IMR-90 (cell line): ENCODE data around the gene EHBP1L1. TPM values are rescaled to one million over a fixed set of nuclear protein-coding genes. Genes with fewer than 3 reads are reported as not detected.

Experiments
- ATAC-seq: fragments of 200-7000 bp; cut with Tn5 transposase; 2 replicates; pipeline ENCODE4 v1.9.1; 2020; ENCODE audit warnings: low read depth, mild to moderate bottlenecking, moderate library complexity
- BruUV-seq: library from RNA; stranded (reverse); fragments of 400-500 nt; replicated peaks from 2 replicates; lab custom pipeline; 2021; lab: Mats Ljungman, UMichigan
- CTCF ChIA-PET: fragments of 300-600 bp; formaldehyde crosslinking; extraction: SDS; loops from one replicate; lab custom pipeline; 2021; ENCODE audit warnings: antibody characterized with exemption; lab: Yijun Ruan, JAX
- POLR2A ChIA-PET: fragments of 300-600 bp; sonication (Branson Sonifier 250); formaldehyde crosslinking; loops from one replicate; lab custom pipeline; 2022; ENCODE audit warnings: antibody characterized with exemption; ENCODE audit not compliant: unreplicated experiment; lab: Charles Lee
- DNase-seq: peaks from one replicate; pipeline ENCODE4 v3.0.0; 2013
- H2AFZ ChIP-seq: replicated peaks from 2 replicates; pipeline ENCODE3; 2013; ENCODE audit warnings: low read length, mild to moderate bottlenecking; ENCODE audit not compliant: poor library complexity
- H2AK5ac ChIP-seq: 2 replicates; pipeline ENCODE4 v1.6.1; 2013; ENCODE audit warnings: low read depth, low read length, inconsistent platforms
- H2AK9ac ChIP-seq: replicated peaks from 2 replicates; pipeline ENCODE3; 2013; ENCODE audit warnings: mild to moderate bottlenecking, low read depth, low read length, moderate library complexity; ENCODE audit not compliant: poor library complexity
- H2BK120ac ChIP-seq: 2 replicates; pipeline ENCODE4 v1.6.1; 2013; ENCODE audit warnings: low read depth, low read length, inconsistent platforms
- H2BK15ac ChIP-seq: 3 replicates; pipeline ENCODE4 v1.6.1; 2013; ENCODE audit warnings: low read depth, low read length, inconsistent platforms
- H2BK20ac ChIP-seq: 2 replicates; pipeline ENCODE4 v1.6.1; 2013; ENCODE audit warnings: low read depth, mild to moderate bottlenecking, inconsistent platforms, low read length, moderate library complexity
- H2BK5ac ChIP-seq: 2 replicates; pipeline ENCODE4 v1.6.1; 2013; ENCODE audit warnings: mild to moderate bottlenecking, low read depth, low read length, inconsistent platforms; ENCODE audit not compliant: poor library complexity, severe bottlenecking
- H3K14ac ChIP-seq: replicated peaks from 2 replicates; pipeline ENCODE4 v1.6.1; 2013; ENCODE audit warnings: low read depth, low read length, inconsistent platforms
- H3K18ac ChIP-seq: 2 replicates; pipeline ENCODE4 v1.6.1; 2013; ENCODE audit warnings: low read depth, low read length, control low read depth
- H3K23ac ChIP-seq: 2 replicates; pipeline ENCODE4 v1.6.1; 2013; ENCODE audit warnings: low read depth, low read length, inconsistent platforms
- H3K27ac ChIP-seq: 2 replicates; pipeline ENCODE4 v1.5.1; 2013; ENCODE audit warnings: mild to moderate bottlenecking, control low read depth, low read length; ENCODE audit not compliant: insufficient read depth
- H3K27me3 ChIP-seq: 2 replicates; pipeline ENCODE4 v1.6.1; 2013; ENCODE audit warnings: low read length; ENCODE audit not compliant: control insufficient read depth, insufficient read depth
- H3K36me3 ChIP-seq: 2 replicates; pipeline ENCODE4 v1.6.1; 2013; ENCODE audit warnings: low read length, mixed read lengths; ENCODE audit not compliant: control insufficient read depth, insufficient read depth
- H3K4ac ChIP-seq: 2 replicates; pipeline ENCODE4 v1.6.1; 2013; ENCODE audit warnings: low read depth, low read length, inconsistent platforms
- H3K4me1 ChIP-seq: 2 replicates; pipeline ENCODE4 v1.6.1; 2013; ENCODE audit warnings: low read length, mixed read lengths; ENCODE audit not compliant: control insufficient read depth, insufficient read depth
- H3K4me2 ChIP-seq: 2 replicates; pipeline ENCODE4 v1.6.1; 2013; ENCODE audit warnings: low read depth, mild to moderate bottlenecking, control low read depth, low read length, moderate library complexity
- H3K4me3 ChIP-seq: 2 replicates; pipeline ENCODE4 v1.5.1; 2013; ENCODE audit warnings: low read depth, mild to moderate bottlenecking, control low read depth, low read length, moderate library complexity; ENCODE audit not compliant: insufficient read depth
- H3K56ac ChIP-seq: 2 replicates; pipeline ENCODE4 v1.6.1; 2013; ENCODE audit warnings: low read length, inconsistent platforms; ENCODE audit not compliant: insufficient read depth; ENCODE audit errors: extremely low read depth
- H3K79me1 ChIP-seq, 2 experiments: 2 replicates each; pipeline ENCODE4 v1.6.1; 2013; ENCODE audit warnings: low read length in 2 of 2, inconsistent platforms in 1 of 2, low read depth in 1 of 2
- H3K9ac ChIP-seq: 2 replicates; pipeline ENCODE4 v1.6.1; 2013; ENCODE audit warnings: low read depth, low read length, control low read depth
- H3K9me1 ChIP-seq: 2 replicates; pipeline ENCODE4 v1.6.1; 2013; ENCODE audit warnings: low read length, inconsistent platforms; ENCODE audit not compliant: insufficient read depth
- H3K9me3 ChIP-seq: 2 replicates; pipeline ENCODE4 v1.6.1; 2013; ENCODE audit warnings: low read length; ENCODE audit not compliant: control insufficient read depth, insufficient read depth
- H4K20me1 ChIP-seq: 2 replicates; pipeline ENCODE4 v1.6.1; 2013; ENCODE audit warnings: low read length, inconsistent platforms; ENCODE audit not compliant: insufficient read depth
- H4K5ac ChIP-seq: 2 replicates; pipeline ENCODE4 v1.6.1; 2013; ENCODE audit warnings: mild to moderate bottlenecking, low read depth, low read length, control low read depth
- H4K8ac ChIP-seq, 2 experiments: 2 replicates each; pipeline ENCODE4 v1.6.1; 2013; ENCODE audit warnings: low read depth in 2 of 2, low read length in 2 of 2, control low read depth in 1 of 2, inconsistent platforms in 1 of 2
- H4K91ac ChIP-seq: 2 replicates; pipeline ENCODE4 v1.6.1; 2013; ENCODE audit warnings: low read depth, low read length, inconsistent platforms; ENCODE audit not compliant: insufficient read depth
- BHLHE40 ChIP-seq: fragments of 150-350 bp; IDR thresholded peaks from 2 replicates; pipeline ENCODE4 v1.6.1; 2016; ENCODE audit warnings: mild to moderate bottlenecking, low read depth, low read length
- CEBPB ChIP-seq: IDR thresholded peaks from 2 replicates; pipeline ENCODE4 v1.6.1; 2012; ENCODE audit warnings: low read depth, low read length, improper control_type of control experiment
- CHD1 ChIP-seq: IDR thresholded peaks from 2 replicates; pipeline ENCODE4 v1.6.1; 2012; ENCODE audit warnings: low read depth, low read length, improper control_type of control experiment
- CTCF ChIP-seq: conservative IDR thresholded peaks from 2 replicates; pipeline ENCODE4 v1.5.1; 2012; ENCODE audit warnings: mild to moderate bottlenecking, low read depth, low read length, improper control_type of control experiment
- ELK1 ChIP-seq: fragments of 150-350 bp; IDR thresholded peaks from 2 replicates; pipeline ENCODE4 v1.6.1; 2016; ENCODE audit warnings: low read depth, mild to moderate bottlenecking, low read length, moderate library complexity, borderline replicate concordance
- FOS ChIP-seq: fragments of 150-350 bp; IDR thresholded peaks from 2 replicates; pipeline ENCODE4 v1.6.1; 2016; ENCODE audit warnings: low read depth, low read length
- MAFK ChIP-seq: IDR thresholded peaks from 2 replicates; pipeline ENCODE4 v1.6.1; 2012; ENCODE audit warnings: low read depth, low read length, improper control_type of control experiment
- MAZ ChIP-seq: IDR thresholded peaks from 2 replicates; pipeline ENCODE4 v1.6.1; 2012; ENCODE audit warnings: low read depth, mild to moderate bottlenecking, low read length, improper control_type of control experiment, moderate library complexity, borderline replicate concordance
- MXI1 ChIP-seq: IDR thresholded peaks from 2 replicates; pipeline ENCODE4 v1.6.1; 2012; ENCODE audit warnings: low read depth, mild to moderate bottlenecking, low read length, moderate library complexity, borderline replicate concordance
- NFE2L2 ChIP-seq: fragments of 150-350 bp; IDR thresholded peaks from 2 replicates; pipeline ENCODE4 v1.6.1; 2016; ENCODE audit warnings: low read depth, mild to moderate bottlenecking, low read length
- POLR2A ChIP-seq: IDR thresholded peaks from 2 replicates; pipeline ENCODE4 v1.6.1; 2012; ENCODE audit warnings: mild to moderate bottlenecking, low read depth, low read length
- RAD21 ChIP-seq: IDR thresholded peaks from 2 replicates; pipeline ENCODE4 v1.6.1; 2012; ENCODE audit warnings: low read length, improper control_type of control experiment
- RCOR1 ChIP-seq: IDR thresholded peaks from 2 replicates; pipeline ENCODE4 v1.6.1; 2012; ENCODE audit warnings: mild to moderate bottlenecking, low read length, improper control_type of control experiment; ENCODE audit not compliant: insufficient replicate concordance
- RFX5 ChIP-seq: IDR thresholded peaks from 2 replicates; pipeline ENCODE4 v1.8.0; 2012; ENCODE audit warnings: low read depth, mild to moderate bottlenecking, low read length, moderate library complexity
- SMC3 ChIP-seq: fragments of 150-350 bp; IDR thresholded peaks from 2 replicates; pipeline ENCODE4 v1.6.1; 2016; ENCODE audit warnings: low read depth, mild to moderate bottlenecking, antibody characterized with exemption, low read length, moderate library complexity
- WGBS, 2 experiments: methylation state at CpG; one replicate each; pipeline versions ENCODE4 v1.1.5 to v1.1.7; 2013; ENCODE audit warnings: missing lambda C conversion rate in 2 of 2; ENCODE audit not compliant: insufficient read length in 1 of 2; ENCODE audit errors: extremely low coverage in 2 of 2; 5-methylcytosine and 5-hydroxymethylcytosine counted together
- dilution Hi-C: fragments of 300-500 bp; cut with HindIII; formaldehyde crosslinking; loops from one replicate; pipeline ENCODE4 v1.14.3; 2018; ENCODE audit warnings: low sequenced_read_pairs; ENCODE audit not compliant: unreplicated experiment
- in situ Hi-C: fragments of 300-500 bp; cut with MboI; formaldehyde crosslinking; loops from 3 replicates; pipeline ENCODE4 v1.14.3; 2019; ENCODE audit warnings: low sequenced_read_pairs, inconsistent platforms, mixed read lengths
- intact Hi-C: fragments of 100-400 bp; cut with micrococcal nuclease; formaldehyde crosslinking; loops from 2 replicates; pipeline ENCODE4 v1.10.0; 2022
- polyA plus RNA-seq, 3 experiments: library from polyadenylated mRNA; depleted of rRNA; stranded (reverse); fragments of >200 nt; gene quantifications; 2 replicates each; pipeline ENCODE4 v1.2.3, GENCODE V29; 2012; ENCODE audit warnings: low replicate concordance in 1 of 3
- total RNA-seq: library from RNA; depleted of rRNA; stranded (reverse); fragments of >200 nt; gene quantifications from 2 replicates; pipeline ENCODE4 v1.2.3, GENCODE V29; 2012
- TF ChIP-seq, protein P1 (sequence below): fragments of 150-350 bp; IDR thresholded peaks from 2 replicates; pipeline ENCODE4 v1.6.1; 2017; ENCODE audit warnings: mild to moderate bottlenecking, antibody characterized with exemption, low read length, low read depth

The EHBP1L1 gene
- total and polyA plus RNA-seq, 2 of the 4 experiments (the other 2 are of a cell fraction) = 10.0 to 27.4 TPM

DNA sequence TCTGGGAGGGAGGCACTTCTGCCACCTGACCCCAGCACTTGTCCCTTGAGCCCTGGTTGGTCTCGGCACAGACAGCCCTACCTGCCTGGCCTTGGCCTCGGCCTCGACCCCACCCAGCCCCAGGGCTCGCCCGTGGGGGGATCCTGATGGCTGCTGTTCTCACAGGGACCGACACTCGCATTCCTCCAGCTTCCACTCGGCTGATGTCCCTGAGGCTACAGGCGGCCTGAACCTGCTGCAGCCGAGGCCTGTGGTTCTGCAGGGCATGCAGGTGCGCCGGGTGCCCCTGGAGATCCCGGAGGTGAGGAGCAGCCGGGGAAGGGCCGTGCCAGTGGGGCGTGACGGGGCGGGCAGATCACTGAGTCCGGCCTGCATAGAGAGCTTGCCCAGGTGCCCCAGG is 44.8 kb downstream of the EHBP1L1 start:
- no peak overlapping the region for H3K4me2 ChIP-seq
- no peak overlapping the region for H2AFZ ChIP-seq
- no peaks in the 10 kb centered on the region for H3K27me3 ChIP-seq
- no peak overlapping the region for H2BK120ac ChIP-seq
- no peak for ATAC-seq
- CTCF ChIA-PET = no interaction called here
- H3K4ac ChIP-seq = no peak overlapping the region
- H3K9ac ChIP-seq = no peak overlapping the region
- POLR2A ChIA-PET = no interaction called here
- no TSS peak for BruUV-seq
- no peak overlapping the region for H2BK5ac ChIP-seq
- no peaks in the 10 kb centered on the region for H3K9me3 ChIP-seq
- in situ Hi-C loops (no loop called here), intact Hi-C loops (no loop called here), dilution Hi-C loops (no loop called here)
- H4K8ac ChIP-seq = no peak overlapping the region
- H3K18ac ChIP-seq = no peak overlapping the region
- H3K27ac ChIP-seq = no peak overlapping the region
- no peak overlapping the region for H3K23ac ChIP-seq
- no peak overlapping the region for H2BK20ac ChIP-seq
- H3K4me1 ChIP-seq = peaks cover 3% of the 10 kb centered on the region; the same call in 1 of the 2 replicates
- H3K14ac ChIP-seq = no peak overlapping the region
- H3K4me3 ChIP-seq = no peak overlapping the region
- peaks cover 21% of the 10 kb centered on the region for H4K20me1 ChIP-seq
- no peak overlapping the region for H2AK9ac ChIP-seq
- no peak overlapping the region for H2BK15ac ChIP-seq
- H2AK5ac ChIP-seq = no peak overlapping the region
- WGBS, 2 experiments = 95% methylated on average over 11 of the region's 19 CpGs; no CpG with 5 or more reads in 1 of the 2 experiments
- TF ChIP-seq FOS (no peak), SMC3 (no peak), POLR2A (no peak), CHD1 (no peak), RCOR1 (no peak), NFE2L2 (no peak), MAFK (no peak), CEBPB (no peak), RAD21 (no peak), ELK1 (no peak), CTCF (no peak), MXI1 (no peak), RFX5 (no peak), BHLHE40 (no peak), MAZ (no peak)
- TF ChIP-seq, protein P1, sequence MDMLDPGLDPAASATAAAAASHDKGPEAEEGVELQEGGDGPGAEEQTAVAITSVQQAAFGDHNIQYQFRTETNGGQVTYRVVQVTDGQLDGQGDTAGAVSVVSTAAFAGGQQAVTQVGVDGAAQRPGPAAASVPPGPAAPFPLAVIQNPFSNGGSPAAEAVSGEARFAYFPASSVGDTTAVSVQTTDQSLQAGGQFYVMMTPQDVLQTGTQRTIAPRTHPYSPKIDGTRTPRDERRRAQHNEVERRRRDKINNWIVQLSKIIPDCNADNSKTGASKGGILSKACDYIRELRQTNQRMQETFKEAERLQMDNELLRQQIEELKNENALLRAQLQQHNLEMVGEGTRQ = no peak
- no peak overlapping the region for H4K91ac ChIP-seq
- no peak for DNase-seq
- peaks cover 17 to 38% of the 10 kb centered on the region in 2 experiments for H3K79me1 ChIP-seq
- H3K36me3 ChIP-seq = peaks cover 68% of the 10 kb centered on the region
- H3K56ac ChIP-seq = no peak overlapping the region
- H3K9me1 ChIP-seq = no peaks in the 10 kb centered on the region
- H4K5ac ChIP-seq = no peak overlapping the region
